Activated CD4-positive, alpha-beta memory T cell treated with anti-CD3 and anti-CD28 coated beads for 36 hours (primary cell): ENCODE measurements around the gene TMEM38B. TPM values are rescaled to one million over a fixed set of nuclear protein-coding genes. Genes with fewer than 3 reads are reported as not detected.
"Not testable (repeated sequence)": the region's sequence is repeated elsewhere in the genome, so short reads cannot be mapped to it uniquely, and the experiment has no call there.

ENCODE experiments used
- CTCF ChIA-PET: fragments of 350-600 bp; sonication (Branson Sonifier 250); formaldehyde crosslinking; loops from one replicate; lab custom pipeline; 2021; ENCODE audit warnings: antibody characterized with exemption, inconsistent platforms; lab: Charles Lee
- POLR2A ChIA-PET: fragments of 350-600 bp; sonication (Branson Sonifier 250); formaldehyde crosslinking; loops from one replicate; lab custom pipeline; 2021; ENCODE audit warnings: antibody characterized with exemption; lab: Charles Lee
- DNase-seq: peaks from one replicate; pipeline ENCODE4 v3.0.0-alpha.2; 2020
- H3K27ac Mint-ChIP-seq: one replicate; pipeline ENCODE4 v1.8.0; 2021; ENCODE audit warnings: mixed read lengths
- H3K27me3 Mint-ChIP-seq: one replicate; pipeline ENCODE4 v1.8.0; 2021; ENCODE audit warnings: mixed read lengths
- H3K36me3 Mint-ChIP-seq: one replicate; pipeline ENCODE4 v1.8.0; 2021; ENCODE audit warnings: mixed read lengths
- H3K4me1 Mint-ChIP-seq: one replicate; pipeline ENCODE4 v1.8.0; 2021; ENCODE audit warnings: low read depth, mixed read lengths
- H3K4me3 Mint-ChIP-seq: one replicate; pipeline ENCODE4 v1.8.0; 2021; ENCODE audit warnings: mild to moderate bottlenecking, mixed read lengths
- H3K9me3 Mint-ChIP-seq: one replicate; pipeline ENCODE4 v1.8.0; 2021; ENCODE audit warnings: mixed read lengths
- intact Hi-C: fragments of 100-400 bp; cut with micrococcal nuclease; formaldehyde crosslinking; loops from one replicate; pipeline ENCODE4 v1.15.1; 2023
- total RNA-seq, 2 experiments: library from RNA; stranded (reverse); gene quantifications; one replicate each; pipeline ENCODE4 v1.2.3, GENCODE V29; 2021

The TMEM38B gene
- total RNA-seq, 2 experiments from 2014 or later, result 12.1 to 13.8 TPM

DNA sequence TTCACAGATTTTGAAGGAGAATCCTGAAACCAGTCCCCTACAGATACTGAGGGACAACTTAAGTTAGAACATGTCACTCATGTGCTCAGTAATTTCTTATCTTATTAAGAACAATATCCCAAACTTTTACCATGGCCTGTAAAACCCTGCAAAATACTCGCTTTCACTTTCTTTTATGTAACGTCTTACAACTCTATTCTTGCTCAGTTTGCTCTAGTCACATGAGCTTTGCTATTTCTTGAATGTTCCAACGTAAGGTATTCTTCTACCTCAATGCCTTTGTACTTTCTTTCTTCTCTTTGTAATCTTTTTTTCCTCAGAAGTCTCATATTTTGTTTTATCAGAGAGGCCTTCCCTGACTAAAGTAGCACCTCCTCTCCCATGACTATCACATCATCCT, 14.1 kb downstream of the TMEM38B start:
- CTCF ChIA-PET, result no interaction called here

DNA sequence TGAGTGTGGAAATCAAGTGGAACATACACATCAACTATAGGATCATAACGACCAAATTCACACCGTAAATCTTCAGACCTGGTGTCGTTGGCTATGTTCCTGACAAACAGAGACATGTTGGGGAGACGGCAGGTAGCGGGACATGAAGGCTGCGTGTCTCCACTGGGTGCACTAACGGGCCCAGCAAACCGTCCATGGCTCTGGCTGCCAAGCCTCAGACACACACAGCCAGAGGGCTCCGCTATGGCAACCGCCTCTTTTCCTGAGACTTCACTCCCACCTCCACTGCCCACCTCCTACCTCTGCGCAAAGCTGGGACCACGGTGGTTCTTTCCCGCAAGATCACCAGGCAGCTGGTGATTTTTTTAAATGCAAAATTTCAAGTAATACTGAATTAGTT, 16.3 kb downstream of the TMEM38B start:
- no peak overlapping the region for H3K27ac Mint-ChIP-seq
- no peak overlapping the region for H3K4me3 Mint-ChIP-seq
- no peaks in the 10 kb centered on the region for H3K27me3 Mint-ChIP-seq
- H3K4me1 Mint-ChIP-seq, result peaks cover 8% of the 10 kb centered on the region
- CTCF ChIA-PET, result no interaction called here
- intact Hi-C loops, result no loop called here
- POLR2A ChIA-PET, result no interaction called here
- peaks cover 11% of the 10 kb centered on the region for H3K36me3 Mint-ChIP-seq
- no peaks in the 10 kb centered on the region for H3K9me3 Mint-ChIP-seq
- no peak for DNase-seq

More for the DNA sequence above, 14.1 kb downstream of the TMEM38B start:
- intact Hi-C loops, result no loop called here
- Mint-ChIP-seq H3K9me3 (no peaks in the 10 kb centered on the region), H3K27me3 (no peaks in the 10 kb centered on the region), H3K36me3 (peaks cover 9% of the 10 kb centered on the region), H3K27ac (no peak overlapping the region), H3K4me1 (peaks cover 8% of the 10 kb centered on the region), H3K4me3 (no peak overlapping the region)
- DNase-seq, result no peak
- POLR2A ChIA-PET, result no interaction called here

DNA sequence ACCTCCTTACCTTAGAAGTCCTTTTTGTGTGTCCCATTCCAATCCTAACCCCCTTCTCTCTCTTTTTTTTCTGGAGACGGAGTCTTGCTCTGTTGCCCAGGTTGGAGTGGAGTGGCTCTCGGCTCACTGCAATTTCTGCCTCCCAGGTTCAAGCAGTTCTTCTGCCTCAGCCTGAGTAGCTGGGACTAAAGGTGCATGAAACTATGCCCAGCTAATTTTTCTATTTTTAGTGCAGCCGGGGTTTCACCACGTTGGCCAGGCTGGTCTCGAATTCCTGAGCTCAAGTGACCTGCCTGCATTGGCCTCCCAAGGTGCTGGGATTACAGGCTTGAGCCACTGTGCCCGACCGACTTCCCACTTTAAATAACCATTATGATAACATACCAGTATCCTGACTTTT, 17.5 kb downstream of the TMEM38B start:
- H3K4me3 Mint-ChIP-seq, result no peak overlapping the region
- POLR2A ChIA-PET, result no interaction called here
- H3K4me1 Mint-ChIP-seq, result peaks cover 8% of the 10 kb centered on the region
- no peak overlapping the region for H3K27ac Mint-ChIP-seq
- no peaks in the 10 kb centered on the region for H3K27me3 Mint-ChIP-seq
- no peaks in the 10 kb centered on the region for H3K9me3 Mint-ChIP-seq
- peaks cover 9% of the 10 kb centered on the region for H3K36me3 Mint-ChIP-seq
- CTCF ChIA-PET, result no interaction called here
- intact Hi-C loops, result no loop called here
- DNase-seq, result no peak

DNA sequence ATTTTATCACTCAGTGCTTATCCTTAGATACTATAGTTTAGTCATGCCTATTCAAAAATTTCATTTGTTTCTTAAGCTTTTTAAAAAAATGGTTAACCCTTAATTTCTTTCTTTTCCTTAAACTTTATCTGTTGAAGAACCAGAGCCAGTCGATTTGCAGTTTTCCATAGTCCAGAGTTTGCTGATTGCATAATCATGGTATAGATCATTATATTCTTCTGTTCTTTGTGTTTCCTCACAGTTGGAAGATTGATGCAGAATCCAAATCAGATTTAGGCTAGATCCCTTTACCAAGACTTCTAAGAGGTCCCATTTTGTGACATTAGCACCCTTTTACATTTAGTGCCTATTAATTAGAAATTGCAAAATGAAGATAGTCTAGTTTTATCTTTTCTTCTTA, 18.0 kb downstream of the TMEM38B start:
- no peak overlapping the region for H3K27ac Mint-ChIP-seq
- no peaks in the 10 kb centered on the region for H3K27me3 Mint-ChIP-seq
- DNase-seq, result no peak
- H3K4me3 Mint-ChIP-seq, result no peak overlapping the region
- peaks cover 9% of the 10 kb centered on the region for H3K36me3 Mint-ChIP-seq
- CTCF ChIA-PET, result no interaction called here
- intact Hi-C loops, result no loop called here
- peaks cover 8% of the 10 kb centered on the region for H3K4me1 Mint-ChIP-seq
- no peaks in the 10 kb centered on the region for H3K9me3 Mint-ChIP-seq
- POLR2A ChIA-PET, result no interaction called here

DNA sequence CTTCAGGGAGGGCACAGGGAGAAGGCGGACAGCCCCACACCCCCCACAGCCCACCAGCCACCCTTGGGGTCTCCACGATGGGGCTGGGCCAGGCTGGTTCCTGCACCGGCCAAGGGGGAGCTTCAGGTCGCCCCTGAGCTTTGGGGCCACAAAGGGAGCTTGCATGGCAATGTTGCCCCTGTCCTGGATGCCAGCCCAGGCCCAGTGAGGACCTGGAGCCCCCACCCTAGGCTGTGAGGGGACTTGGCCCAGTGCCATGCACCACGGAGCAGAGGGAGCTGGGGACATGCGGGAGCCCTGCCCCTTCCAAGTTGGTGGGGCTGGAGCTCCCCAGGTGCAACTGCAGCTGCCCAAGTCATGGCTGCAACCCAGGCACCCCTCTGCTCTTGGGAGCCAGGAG, 18.4 kb downstream of the TMEM38B start:
- Mint-ChIP-seq H3K27ac (no peak overlapping the region), H3K36me3 (peaks cover 9% of the 10 kb centered on the region), H3K27me3 (no peaks in the 10 kb centered on the region), H3K4me3 (no peak overlapping the region), H3K9me3 (no peaks in the 10 kb centered on the region), H3K4me1 (peaks cover 8% of the 10 kb centered on the region)
- ChIA-PET POLR2A (no interaction called here), CTCF (no interaction called here)
- intact Hi-C loops, result no loop called here
- DNase-seq, result no peak

DNA sequence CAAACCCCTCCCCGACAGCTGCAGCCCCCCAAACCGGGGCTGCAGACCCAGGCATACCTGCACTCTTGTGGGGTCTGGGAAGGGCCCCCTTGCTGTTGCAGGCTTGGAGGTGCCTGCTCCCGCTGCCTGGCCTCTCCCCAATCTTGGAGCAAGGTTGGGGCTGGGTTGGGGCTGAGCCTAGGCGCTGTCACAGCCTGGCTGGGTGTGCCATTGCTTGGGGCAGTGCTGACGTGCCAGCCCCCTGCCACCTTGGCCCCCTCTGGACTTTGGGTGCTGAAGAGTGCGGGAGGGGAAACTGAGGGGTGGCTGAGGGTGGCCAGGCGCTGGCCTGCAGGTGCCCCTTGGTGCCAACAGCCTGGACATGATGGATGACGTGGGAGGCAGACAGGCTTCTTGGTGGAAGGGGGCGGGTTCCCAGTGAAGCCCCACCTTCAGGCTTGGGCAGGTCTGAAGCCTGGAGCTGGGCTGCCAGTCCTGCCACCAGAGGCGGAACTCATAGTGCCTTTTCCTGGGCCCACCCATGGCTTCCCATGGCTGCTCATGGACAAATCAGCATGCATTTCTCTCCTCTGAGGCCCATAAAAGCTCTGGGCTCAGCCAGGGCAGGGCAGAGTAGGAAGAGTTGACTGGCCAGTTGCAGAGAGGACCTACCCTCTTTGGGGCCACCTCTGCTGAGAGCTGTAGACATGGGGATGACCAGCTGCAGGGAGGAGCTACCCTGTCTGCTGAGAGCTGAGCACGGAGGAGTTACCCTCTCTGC, 19.1 kb downstream of the TMEM38B start:
- DNase-seq, result no peak
- CTCF ChIA-PET, result interaction anchor here (0.6 kb wide), 1 partner anchor 1857 kb away, joined by 3 read pairs; no protein-coding TSS in a partner anchor
- H3K4me1 Mint-ChIP-seq, result peaks cover 3% of the 10 kb centered on the region
- H3K4me3 Mint-ChIP-seq, result no peak overlapping the region
- intact Hi-C loops, result no loop called here
- peaks cover 9% of the 10 kb centered on the region for H3K36me3 Mint-ChIP-seq
- POLR2A ChIA-PET, result no interaction called here
- no peaks in the 10 kb centered on the region for H3K27me3 Mint-ChIP-seq
- no peaks in the 10 kb centered on the region for H3K9me3 Mint-ChIP-seq
- no peak overlapping the region for H3K27ac Mint-ChIP-seq

DNA sequence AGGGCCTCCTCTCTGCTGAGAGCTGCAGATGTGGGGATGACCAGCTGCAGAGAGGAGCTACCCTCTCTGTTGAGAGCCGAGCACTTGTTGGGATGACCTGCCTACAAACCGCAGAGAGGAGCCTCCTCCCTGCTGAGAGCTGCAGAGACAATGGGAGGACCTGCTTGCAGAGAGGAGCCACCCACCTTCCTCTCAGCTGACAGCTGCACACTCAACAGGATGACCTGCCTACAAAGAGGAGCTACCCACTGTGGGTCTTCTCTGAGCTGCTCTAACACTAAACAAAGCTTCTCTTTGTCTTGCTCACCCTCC, 19.6 kb downstream of the TMEM38B start:
- ChIA-PET CTCF (interaction anchor here (0.6 kb wide), 1 partner anchor 1857 kb away, joined by 3 read pairs; no protein-coding TSS in a partner anchor), POLR2A (no interaction called here)
- H3K27me3 Mint-ChIP-seq, result no peaks in the 10 kb centered on the region
- H3K4me1 Mint-ChIP-seq, result no peaks in the 10 kb centered on the region
- H3K36me3 Mint-ChIP-seq, result peaks cover 9% of the 10 kb centered on the region
- no peak overlapping the region for H3K27ac Mint-ChIP-seq
- H3K9me3 Mint-ChIP-seq, result no peaks in the 10 kb centered on the region
- no peak overlapping the region for H3K4me3 Mint-ChIP-seq
- intact Hi-C loops, result no loop called here
- DNase-seq, result no peak

DNA sequence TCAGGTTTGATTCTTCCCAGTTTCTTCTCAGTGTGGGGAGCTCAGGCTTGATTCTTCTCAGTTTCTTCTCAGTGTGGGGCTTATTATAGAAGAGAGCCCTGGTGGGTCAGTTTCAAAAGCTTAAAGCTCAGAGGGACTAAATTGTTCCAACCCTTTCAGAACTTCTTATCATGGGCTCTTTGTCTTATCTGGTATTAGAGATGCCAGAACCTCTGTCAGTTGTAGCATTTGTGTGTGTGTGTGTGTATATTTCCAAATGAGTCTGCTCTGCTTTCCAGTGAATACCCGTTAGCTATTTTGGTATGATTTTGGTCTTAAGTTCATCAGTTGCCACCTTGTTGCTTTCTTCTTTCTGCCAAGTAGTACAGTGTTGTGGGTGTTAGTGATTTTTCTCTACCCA, 21.8 kb downstream of the TMEM38B start:
- no peaks in the 10 kb centered on the region for H3K27me3 Mint-ChIP-seq
- DNase-seq, result no peak
- no peak overlapping the region for H3K4me3 Mint-ChIP-seq
- H3K9me3 Mint-ChIP-seq, result no peaks in the 10 kb centered on the region
- POLR2A ChIA-PET, result no interaction called here
- H3K36me3 Mint-ChIP-seq, result peaks cover 2% of the 10 kb centered on the region
- intact Hi-C loops, result loop anchor here (5.0 kb wide), 2 partner anchors 59 to 269 kb away; partner anchors contain the start of gene FSD1L
- H3K4me1 Mint-ChIP-seq, result no peaks in the 10 kb centered on the region
- CTCF ChIA-PET, result no interaction called here
- H3K27ac Mint-ChIP-seq, result no peak overlapping the region

DNA sequence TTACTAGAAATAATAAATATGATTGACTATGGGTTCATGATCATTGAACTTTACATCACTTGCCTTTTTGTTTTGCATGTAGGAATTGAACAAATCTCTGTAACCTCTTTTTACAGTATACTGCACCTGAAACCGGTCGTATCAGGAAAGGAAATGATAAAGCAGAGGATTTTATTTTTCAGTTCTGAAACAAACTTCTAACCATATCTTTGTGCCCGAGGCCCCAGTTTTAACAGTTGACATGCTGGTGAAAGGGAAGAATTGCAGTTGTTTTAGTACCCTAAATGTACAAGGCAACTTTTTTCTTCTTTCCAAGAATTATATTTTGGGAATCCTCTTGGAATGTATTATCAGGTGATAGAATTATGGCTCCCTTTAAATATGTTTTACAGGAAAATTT, 27.8 kb downstream of the TMEM38B start:
- Mint-ChIP-seq H3K4me3 (no peak overlapping the region), H3K27ac (no peak overlapping the region), H3K9me3 (no peaks in the 10 kb centered on the region), H3K27me3 (no peaks in the 10 kb centered on the region), H3K36me3 (peaks cover 8% of the 10 kb centered on the region), H3K4me1 (no peaks in the 10 kb centered on the region)
- intact Hi-C loops, result no loop called here
- POLR2A ChIA-PET, result no interaction called here
- CTCF ChIA-PET, result no interaction called here
- no peak for DNase-seq

DNA sequence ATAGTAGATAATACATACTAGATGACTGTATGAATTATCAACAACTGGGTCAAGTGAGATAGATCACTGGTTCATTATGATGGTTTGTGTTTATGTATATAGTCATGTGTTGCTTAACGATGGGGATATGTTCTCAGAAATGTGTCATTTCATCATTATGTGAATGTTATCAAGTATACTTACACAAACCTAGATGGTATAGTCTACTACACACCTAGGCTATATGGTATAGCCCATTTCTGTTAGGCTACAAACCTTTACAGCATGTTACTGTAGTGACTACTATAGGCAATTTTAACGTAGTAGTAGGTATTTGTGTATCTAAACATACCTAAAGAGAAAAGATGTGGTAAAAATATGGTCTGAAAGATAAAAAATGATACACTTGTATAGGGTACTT, 31.0 kb downstream of the TMEM38B start:
- Mint-ChIP-seq H3K4me3 (no peak overlapping the region), H3K27ac (no peak overlapping the region), H3K36me3 (peaks cover 30% of the 10 kb centered on the region), H3K4me1 (no peaks in the 10 kb centered on the region), H3K9me3 (peaks cover 9% of the 10 kb centered on the region), H3K27me3 (no peaks in the 10 kb centered on the region)
- intact Hi-C loops, result no loop called here
- DNase-seq, result no peak
- CTCF ChIA-PET, result no interaction called here
- POLR2A ChIA-PET, result no interaction called here

DNA sequence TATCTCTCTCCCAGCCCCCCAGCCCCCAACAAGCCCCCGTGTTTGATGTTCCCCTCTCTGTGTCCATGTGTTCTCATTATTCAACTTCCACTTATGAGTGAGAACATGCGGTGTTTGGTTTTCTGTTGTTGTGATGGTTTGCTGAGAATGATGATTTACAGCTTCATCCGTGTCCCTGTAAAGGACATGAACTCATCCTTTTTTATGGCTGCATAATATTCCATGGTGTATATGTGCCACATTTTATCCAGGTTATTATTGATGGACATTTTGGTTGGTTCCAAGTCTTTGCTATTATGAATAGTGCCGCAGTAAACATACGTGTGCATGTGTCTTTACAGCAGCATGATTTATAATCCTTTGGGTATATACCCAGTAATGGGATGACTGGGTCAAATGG, 33.9 kb downstream of the TMEM38B start:
- H3K9me3 Mint-ChIP-seq, result peaks cover 16% of the 10 kb centered on the region
- H3K4me3 Mint-ChIP-seq, DNase-seq, H3K27me3 Mint-ChIP-seq, POLR2A ChIA-PET, H3K27ac Mint-ChIP-seq, intact Hi-C loops, CTCF ChIA-PET, H3K4me1 Mint-ChIP-seq: not testable (repeated sequence)
- H3K36me3 Mint-ChIP-seq, result peaks cover 51% of the 10 kb centered on the region

DNA sequence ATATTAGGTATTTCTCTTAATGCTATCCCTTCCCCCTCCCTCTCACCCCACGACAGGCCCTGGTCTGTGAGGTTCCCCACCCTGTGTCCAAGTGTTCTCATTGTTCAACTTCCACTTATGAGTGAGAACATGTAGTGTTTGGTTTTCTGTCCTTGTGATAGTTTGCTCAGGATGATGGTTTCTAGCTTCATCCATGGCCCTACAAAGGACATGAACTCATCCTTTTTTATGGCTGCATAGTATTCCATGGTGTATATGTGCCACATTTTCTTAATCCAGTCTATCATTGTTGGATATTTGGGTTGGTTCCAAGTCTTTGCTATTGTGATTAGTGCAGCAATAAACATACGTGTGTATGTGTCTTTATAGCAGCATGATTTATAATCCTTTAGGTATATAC, 37.1 kb downstream of the TMEM38B start:
- POLR2A ChIA-PET, H3K4me1 Mint-ChIP-seq, H3K27ac Mint-ChIP-seq, H3K4me3 Mint-ChIP-seq, H3K27me3 Mint-ChIP-seq, DNase-seq, intact Hi-C loops: not testable (repeated sequence)
- peaks cover 46% of the 10 kb centered on the region for H3K9me3 Mint-ChIP-seq
- peaks cover 76% of the 10 kb centered on the region for H3K36me3 Mint-ChIP-seq
- CTCF ChIA-PET, result interaction anchor here (1.2 kb wide), 1 partner anchor 13 kb away, joined by 3 read pairs; no protein-coding TSS in a partner anchor

DNA sequence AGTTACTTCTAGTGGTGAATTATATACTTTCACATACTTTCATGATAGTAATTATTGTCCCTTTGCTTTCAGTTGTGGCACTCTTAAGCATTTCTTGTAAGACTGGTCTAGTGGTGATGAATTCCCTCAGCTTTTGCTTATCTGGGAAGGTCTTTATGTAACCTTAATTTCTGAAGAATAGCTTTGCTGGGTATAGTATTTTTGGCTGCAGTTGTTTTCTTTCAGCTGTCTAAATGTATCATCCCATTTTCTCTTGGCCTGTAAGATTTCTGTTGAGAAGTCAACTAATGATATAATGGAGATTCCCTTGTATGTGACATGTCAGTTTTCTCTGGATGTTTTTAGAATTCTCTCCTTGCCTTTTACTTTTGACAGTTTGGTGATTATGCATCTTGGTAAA, 41.0 kb downstream of the TMEM38B start:
- no peaks in the 10 kb centered on the region for H3K4me1 Mint-ChIP-seq
- ChIA-PET CTCF (interaction anchor here (1.0 kb wide), 1 partner anchor 17 kb away, joined by 3 read pairs; no protein-coding TSS in a partner anchor), POLR2A (no interaction called here)
- peaks cover 40% of the 10 kb centered on the region for H3K9me3 Mint-ChIP-seq
- no peak overlapping the region for H3K27ac Mint-ChIP-seq
- no peak overlapping the region for H3K4me3 Mint-ChIP-seq
- peaks cover 65% of the 10 kb centered on the region for H3K36me3 Mint-ChIP-seq
- H3K27me3 Mint-ChIP-seq, result no peaks in the 10 kb centered on the region
- DNase-seq, result no peak
- intact Hi-C loops, result no loop called here
